Hippocampal formation (tissue), 2 donors: ENCODE measurements around the gene SH3PXD2B.
"Not testable (repeated sequence)": the region's sequence is repeated elsewhere in the genome, so short reads cannot be mapped to it uniquely, and the experiment has no call there.

Experiments used
- DNase-seq, 2 donors: peaks; one replicate each; lab custom pipeline; 2025; lab: John Stamatoyannopoulos, UW

Gene SH3PXD2B

DNA sequence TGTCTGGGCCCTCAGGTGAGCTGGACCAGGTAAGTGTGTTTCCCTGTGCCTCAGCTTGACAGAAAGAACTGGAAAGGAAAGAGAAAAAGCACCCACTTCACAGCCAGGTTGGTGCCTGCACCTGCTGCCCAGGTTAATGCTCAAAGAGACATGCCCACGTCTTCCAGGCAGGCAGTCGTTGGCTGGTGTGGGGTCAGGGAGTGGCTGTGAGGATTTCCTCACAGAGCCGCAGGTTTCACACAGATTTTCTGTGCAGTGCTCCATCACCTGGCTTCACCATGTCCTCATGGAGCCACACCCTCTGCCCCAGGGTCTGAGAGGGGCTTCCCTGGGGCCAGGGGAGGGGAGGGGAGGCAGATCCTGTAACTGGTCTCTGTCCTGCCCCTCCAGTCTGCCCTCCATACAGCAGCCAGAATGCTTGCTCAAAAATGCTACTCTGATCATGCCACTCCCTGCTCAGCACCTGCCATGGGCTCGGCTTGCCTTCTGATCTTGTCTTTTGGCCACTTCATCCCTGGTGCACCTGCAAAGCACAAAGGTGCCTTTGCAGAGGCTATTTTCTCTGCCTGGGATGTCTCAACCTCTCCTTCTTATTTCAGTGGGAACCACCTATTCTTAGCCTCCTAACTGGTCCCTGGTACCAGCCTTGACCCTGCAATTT, 88.2 kb downstream of the SH3PXD2B start:
- DNase-seq = no peak

GRCh38 chr5:172364773-172365172, 89.6 kb downstream of the SH3PXD2B start:
- peak; percentile 21 to 53 for DNase-seq

- no peak for DNase-seq
Observed at GRCh38 chr5:172362755-172363154, 91.6 kb downstream of the SH3PXD2B start.

DNA sequence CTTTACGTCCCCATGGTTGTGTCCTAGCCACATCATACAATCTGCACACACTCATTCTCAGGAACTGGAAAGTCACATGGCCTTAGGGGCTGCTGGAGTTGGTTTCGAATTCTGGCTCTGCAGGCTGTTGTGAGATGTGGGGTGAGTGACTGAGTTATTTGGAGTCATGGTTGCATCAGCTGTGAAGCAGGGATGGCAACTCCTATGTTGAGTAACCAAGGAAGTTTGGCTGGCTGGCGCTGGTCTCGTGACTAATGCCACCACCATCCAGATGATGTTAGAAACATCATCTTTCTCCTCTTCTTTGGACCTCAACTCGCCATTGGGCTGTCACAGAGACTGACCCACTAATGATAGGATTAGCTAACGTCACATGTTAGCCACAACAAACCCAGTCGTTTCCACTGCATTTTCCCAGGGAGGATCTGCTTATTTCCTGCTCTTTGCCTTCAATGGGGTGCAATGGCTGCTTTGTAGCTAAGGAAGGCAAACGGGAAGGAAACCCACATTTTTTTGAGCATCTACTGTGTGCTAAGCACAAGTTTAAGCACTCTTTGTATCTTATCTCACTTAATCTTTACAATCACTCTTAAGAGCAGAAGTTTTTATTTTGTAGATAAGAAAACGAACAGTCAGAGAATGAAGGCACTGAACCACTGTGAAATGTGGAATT, 92.6 kb downstream of the SH3PXD2B start:
- DNase-seq = no peak

DNA sequence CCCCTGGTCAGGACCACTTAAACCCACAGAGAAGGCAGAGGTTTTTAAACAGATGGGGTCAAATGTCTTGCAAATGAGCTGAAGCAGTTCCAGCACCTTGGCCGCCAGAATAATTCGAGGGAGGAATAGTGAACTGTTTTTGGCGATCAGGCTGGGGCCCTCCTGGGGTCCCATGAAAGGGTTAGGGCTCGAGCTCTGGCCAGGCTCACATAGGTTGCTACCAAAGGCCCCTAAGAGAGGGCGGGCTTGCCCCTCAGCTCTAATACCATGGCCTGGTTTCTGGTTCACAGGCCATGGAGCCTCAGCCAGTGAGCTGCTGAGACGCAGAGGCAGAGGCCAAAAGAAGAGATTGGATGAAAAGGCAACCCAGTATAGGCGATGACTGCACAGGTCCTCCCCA, 96.0 kb downstream of the SH3PXD2B start:
- DNase-seq = no peak

DNA sequence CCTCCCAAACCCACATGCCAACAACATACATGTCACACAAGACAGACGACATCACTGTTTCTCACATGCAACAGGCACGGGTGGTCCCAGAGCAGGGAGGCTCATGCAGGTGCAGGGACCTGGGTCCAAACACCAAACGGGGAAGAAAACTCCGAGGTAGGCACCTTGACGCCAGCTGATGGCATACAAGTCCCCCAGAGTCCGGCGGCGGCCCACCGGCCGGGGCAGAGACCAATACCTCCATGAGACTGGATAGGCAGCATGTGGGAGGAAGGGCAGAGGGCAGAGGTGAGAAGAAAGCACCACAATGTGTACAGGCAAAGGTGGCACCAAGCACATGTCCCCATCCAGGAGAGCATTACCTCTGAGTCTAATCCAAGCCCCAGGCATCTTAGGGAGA, 97.8 kb downstream of the SH3PXD2B start:
- DNase-seq = no peak

DNA sequence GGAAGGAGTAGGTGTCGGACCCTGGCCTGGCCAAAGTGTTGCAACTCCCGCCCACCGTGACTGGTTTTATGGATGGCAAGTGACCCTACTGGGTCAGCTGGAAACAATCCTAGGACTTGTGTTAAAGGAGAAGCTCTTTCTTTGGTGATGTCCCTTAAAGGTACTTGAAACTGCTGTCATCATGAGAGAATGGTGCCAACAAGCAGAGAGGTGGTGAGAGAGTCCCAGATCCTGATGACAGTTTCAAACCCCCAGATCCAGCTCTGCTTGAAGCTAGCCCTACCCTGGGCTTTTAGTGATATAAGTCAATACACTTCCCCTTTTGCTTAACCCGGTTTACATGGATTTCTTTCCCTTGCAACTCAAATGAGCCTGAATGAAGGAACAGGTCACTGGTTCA, 98.3 kb downstream of the SH3PXD2B start:
- no peak for DNase-seq

GRCh38 chr5:172353846-172354245, 100.5 kb downstream of the SH3PXD2B start:
- DNase-seq = no peak

GRCh38 chr5:172353271-172353812, 101.0 kb downstream of the SH3PXD2B start:
- DNase-seq = no peak

GRCh38 chr5:172352526-172352925, 101.8 kb downstream of the SH3PXD2B start:
- not testable (repeated sequence) for DNase-seq

DNA sequence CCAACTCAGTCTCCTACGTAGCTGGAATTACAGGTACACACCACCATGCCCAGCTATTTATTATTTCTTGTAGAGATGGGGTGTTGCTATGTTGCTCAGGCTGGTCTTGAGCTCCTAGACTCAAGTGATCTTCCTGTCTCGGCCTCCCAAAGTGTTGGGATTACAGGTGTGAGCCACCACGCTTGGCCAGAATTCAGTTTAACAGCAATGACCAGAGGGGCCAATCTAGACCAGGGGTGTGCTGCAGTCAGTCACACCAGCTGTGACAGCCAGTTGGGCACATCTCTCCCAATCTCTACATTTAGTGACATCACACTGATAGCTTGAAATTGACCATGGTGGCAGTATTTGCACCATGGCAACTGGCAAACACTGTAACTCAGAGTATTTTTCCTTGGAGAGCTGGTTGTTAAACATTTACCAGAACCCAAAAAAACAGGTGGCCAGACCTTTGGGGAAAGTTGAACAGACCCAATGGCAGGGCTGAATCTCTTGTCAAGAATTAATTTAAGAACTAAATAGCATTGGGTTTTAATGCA, 103.0 kb downstream of the SH3PXD2B start:
- DNase-seq = no peak

GRCh38 chr5:172350212-172351181, 103.8 kb downstream of the SH3PXD2B start:
- no peak for DNase-seq

- DNase-seq = not testable (repeated sequence)
Observed at GRCh38 chr5:172348733-172349132, 105.6 kb downstream of the SH3PXD2B start.

- no peak for DNase-seq
Observed at GRCh38 chr5:172348084-172348483, 106.2 kb downstream of the SH3PXD2B start.

DNA sequence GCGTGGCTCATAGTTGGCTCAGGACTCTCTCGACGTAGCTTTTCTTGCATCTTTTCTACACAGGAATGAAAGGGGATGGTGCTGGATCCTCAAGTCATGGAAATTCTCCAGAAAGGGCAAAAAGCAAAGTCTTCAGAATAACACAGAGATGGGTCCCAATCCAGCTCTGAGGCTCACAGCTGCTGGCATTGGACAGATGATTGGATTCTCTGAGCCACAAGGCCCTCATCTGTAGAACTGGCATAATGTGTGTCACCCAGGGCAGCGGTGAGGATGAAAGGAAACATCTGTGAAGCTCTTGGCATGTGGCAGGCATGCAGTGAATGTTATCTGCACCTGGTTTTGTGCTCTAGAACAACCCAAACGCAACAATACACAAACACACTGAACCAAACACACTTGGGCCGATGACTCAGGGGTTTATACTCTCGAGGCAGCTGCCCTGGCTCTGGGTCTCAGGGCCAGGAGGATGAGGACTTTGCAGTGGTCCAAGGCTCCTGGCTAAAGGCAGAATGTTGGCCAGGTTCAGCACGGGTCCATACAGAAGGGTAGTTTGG, 106.8 kb downstream of the SH3PXD2B start:
- DNase-seq = no peak

DNA sequence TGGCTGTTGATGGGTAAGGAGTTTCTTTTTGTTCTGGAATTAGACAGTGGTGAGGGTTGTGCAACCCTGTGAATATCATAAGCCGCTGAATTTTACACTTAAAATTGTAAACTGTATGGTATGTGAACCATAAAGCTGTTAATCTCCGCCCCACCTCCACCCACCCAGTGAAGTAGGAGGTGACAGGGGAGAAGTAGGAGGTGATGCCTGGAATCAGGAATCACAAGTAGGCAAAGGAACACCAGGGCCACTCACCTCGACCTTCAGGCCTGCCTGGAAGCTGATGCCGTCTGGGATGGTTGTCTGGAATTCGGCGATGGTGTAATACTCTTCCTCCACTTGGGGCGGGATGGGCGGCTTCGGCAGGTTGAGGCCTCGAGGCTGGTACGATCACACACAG, 108.4 kb downstream of the SH3PXD2B start:
- no peak for DNase-seq

GRCh38 chr5:172344855-172345409, 109.4 kb downstream of the SH3PXD2B start:
- DNase-seq = no peak

- no peak for DNase-seq
Observed at GRCh38 chr5:172343741-172344140, 110.6 kb downstream of the SH3PXD2B start.

GRCh38 chr5:172342918-172343317, 111.4 kb downstream of the SH3PXD2B start:
- no peak for DNase-seq

DNA sequence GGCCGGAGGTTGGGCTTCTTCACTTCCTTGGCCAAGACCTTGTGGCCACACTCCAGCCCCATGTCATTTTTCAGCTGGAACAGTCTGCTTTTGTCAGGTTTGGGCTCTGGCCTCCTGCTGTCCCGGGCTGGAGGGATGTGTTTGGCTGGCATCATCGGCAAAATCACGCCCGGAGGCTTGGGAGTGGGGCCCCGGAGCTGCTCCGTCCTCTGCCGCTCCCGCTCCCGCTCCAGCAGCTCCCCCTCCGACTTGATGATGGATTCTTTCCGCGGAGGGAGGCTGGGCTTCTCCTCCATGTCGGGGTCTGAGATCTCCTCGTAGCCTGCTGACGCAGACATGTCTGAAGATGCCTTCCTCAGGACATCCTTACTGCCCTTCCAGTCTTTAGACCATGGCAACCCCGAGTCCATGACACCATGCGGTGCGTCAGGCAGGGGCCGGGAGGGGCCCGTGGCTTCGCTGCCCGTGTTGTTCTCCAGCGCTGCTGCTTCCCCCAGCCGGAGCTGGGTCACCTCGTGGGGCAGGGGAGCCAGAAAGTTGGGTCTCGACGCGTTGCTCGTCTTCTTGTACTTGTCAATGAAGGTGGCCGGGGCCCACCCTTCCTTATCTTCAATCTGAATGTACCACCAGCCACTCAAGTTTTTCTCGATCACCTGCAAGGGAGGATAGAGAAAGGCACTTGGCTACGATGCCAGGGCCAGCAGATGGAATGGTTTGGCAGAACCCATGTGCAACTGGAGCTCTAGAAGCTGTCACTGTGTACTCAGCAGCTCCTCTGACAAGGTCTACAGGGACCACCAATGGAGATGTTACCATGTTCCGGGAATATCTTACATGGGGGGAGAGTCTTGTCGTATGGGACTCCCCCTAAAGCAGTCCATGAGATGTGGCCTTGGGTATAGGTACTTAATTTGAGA, 114.8 kb downstream of the SH3PXD2B start:
- no peak for DNase-seq
